ENCODE data around the gene LHFPL6. TPM values are rescaled to one million over a fixed set of nuclear protein-coding genes. Genes with fewer than 3 reads are reported as not detected.

Gene LHFPL6
- total and polyA plus RNA-seq, 2 experiments from 2014 or later: 7.8 to 9.5 TPM

GRCh38 chr13:39422845-39423565 lies 180.0 kb downstream of the LHFPL6 start:
- H3K4me3 Mint-ChIP-seq: no peak overlapping the region; the same call in 2 of the 3 replicates
- no peaks in the 10 kb centered on the region for H3K27me3 Mint-ChIP-seq (ENCODE audit: insufficient read depth, low read depth, poor library complexity)

More at GRCh38 chr13:39422845-39423565, 180.0 kb downstream of the LHFPL6 start:
- Histone ChIP-seq H3K4me3 (no peak overlapping the region), H3K79me2 (replicated peaks; ENCODE audit: insufficient read depth) (no peaks in the 10 kb centered on the region), H3K4me2 (peak overlapping the region; percentile 33; the same call in 1 of the 2 replicates), H4K20me1 (replicated peaks; ENCODE audit: insufficient read depth) (no peaks in the 10 kb centered on the region), H3K36me3 (ENCODE audit: insufficient read depth) (no peaks in the 10 kb centered on the region), H3K27me3 (ENCODE audit: insufficient read depth) (no peaks in the 10 kb centered on the region; the same call in 1 of the 2 replicates), H3F3A (replicated peaks; ENCODE audit: low read depth) (no peaks in the 10 kb centered on the region), H3K9me2 (ENCODE audit: insufficient read depth) (no peaks in the 10 kb centered on the region), H2AFZ (no peak overlapping the region), H3K4me1 (ENCODE audit: insufficient read depth) (peaks cover 37% of the 10 kb centered on the region), H3K27ac (ENCODE audit: low read depth) (no peak overlapping the region)
- ATAC-seq (peak; percentile 76), DNase-seq (ENCODE audit: low spot score) (peak; percentile 38)
- Mint-ChIP-seq H3K4me1 (peaks cover 36% of the 10 kb centered on the region), H3K36me3 (ENCODE audit: low read depth) (no peaks in the 10 kb centered on the region), H3K9me3 (no peaks in the 10 kb centered on the region), H3K27ac (no peak overlapping the region)
- no peak for TF ChIP-seq CTCF (conservative IDR thresholded peaks at IDR 0.05; ENCODE audit: low read depth in 2 of 2)
- no peak for TF ChIP-seq REST (IDR thresholded peaks at IDR 0.05; ENCODE audit: unreplicated experiment)
- no peak for TF ChIP-seq ZNF114 (CRISPR knock-in tag; IDR thresholded peaks at IDR 0.05)
- TF ChIP-seq ETS1 (IDR thresholded peaks at IDR 0.05): no peak
- no peak for TF ChIP-seq EZH2 (IDR thresholded peaks at IDR 0.05; ENCODE audit: low read depth, unreplicated experiment)
- TF ChIP-seq STAT1 (IDR thresholded peaks at IDR 0.05; ENCODE audit: unreplicated experiment): no peak
- no peak for TF ChIP-seq EZH2phosphoT487 (IDR thresholded peaks at IDR 0.05; ENCODE audit: unreplicated experiment)
- TF ChIP-seq NANOG (IDR thresholded peaks at IDR 0.05; ENCODE audit: borderline replicate concordance): no peak
- TF ChIP-seq POLR2AphosphoS5 (IDR thresholded peaks at IDR 0.05; ENCODE audit: low read depth): no peak
- TF ChIP-seq JUNB (IDR thresholded peaks at IDR 0.05; ENCODE audit: unreplicated experiment): no peak
- no peak for TF ChIP-seq ZNF331 (CRISPR knock-in tag; IDR thresholded peaks at IDR 0.05; ENCODE audit: low read depth)
- no peak for TF ChIP-seq CREB1 (CRISPR knock-in tag; IDR thresholded peaks at IDR 0.05; ENCODE audit: low read depth)
- TF ChIP-seq ZNF462 (CRISPR knock-in tag; IDR thresholded peaks at IDR 0.05): no peak

Measured in GM23338 (cell line).